H1 (cell line): Measurements from ENCODE around the gene MYO5B. TPM values are rescaled to one million over a fixed set of nuclear protein-coding genes. Genes with fewer than 3 reads are reported as not detected.

ENCODE experiments used
- ATF3 ChIP-seq: IDR thresholded peaks from 2 replicates; pipeline ENCODE4 v1.6.1; 2011; ENCODE audit warnings: low read depth, mild to moderate bottlenecking, low read length; ENCODE audit not compliant: insufficient read depth
- BCL11A ChIP-seq, 2 experiments: IDR thresholded peaks; one replicate each; pipeline ENCODE4 v1.6.1; 2011; ENCODE audit warnings: low read depth in 2 of 2, low read length in 2 of 2, mild to moderate bottlenecking in 2 of 2
- BRCA1 ChIP-seq: IDR thresholded peaks from 2 replicates; pipeline ENCODE4 v1.6.1; 2012; ENCODE audit warnings: low read depth, low read length, improper control_type of control experiment
- CHD1 ChIP-seq: IDR thresholded peaks from 2 replicates; pipeline ENCODE4 v1.6.1; 2012; ENCODE audit warnings: low read depth, low read length, improper control_type of control experiment
- CHD7 ChIP-seq: fragments of 300-600 bp; sonication (generic); IDR thresholded peaks from 2 replicates; pipeline ENCODE4 v1.7.1; 2012; ENCODE audit warnings: low read length, moderate library complexity, mild to moderate bottlenecking, inconsistent platforms; ENCODE audit not compliant: insufficient replicate concordance
- FOSL1 ChIP-seq: IDR thresholded peaks from 2 replicates; pipeline ENCODE4 v1.6.1; 2011; ENCODE audit warnings: mild to moderate bottlenecking, low read depth, low read length, moderate library complexity; ENCODE audit not compliant: insufficient read depth
- JUND ChIP-seq: IDR thresholded peaks from 2 replicates; pipeline ENCODE4 v1.6.1; 2011; ENCODE audit warnings: mild to moderate bottlenecking, improper control_type of control experiment, low read length
- SIN3A ChIP-seq, 2 experiments: IDR thresholded peaks in 1 of 2; conservative IDR thresholded peaks in 1 of 2; 2 replicates each; pipeline ENCODE4 v1.6.1; 2011 to 2012; ENCODE audit warnings: low read length in 2 of 2, improper control_type of control experiment in 1 of 2, low read depth in 1 of 2, mild to moderate bottlenecking in 1 of 2
- SP2 ChIP-seq: IDR thresholded peaks from 2 replicates; pipeline ENCODE4 v1.6.1; 2012; ENCODE audit warnings: mild to moderate bottlenecking, low read length, inconsistent platforms
- TCF12 ChIP-seq: IDR thresholded peaks from 2 replicates; pipeline ENCODE4 v1.6.1; 2011; ENCODE audit warnings: low read depth, mild to moderate bottlenecking, low read length
- polyA plus RNA-seq, 7 experiments: library from polyadenylated mRNA; depleted of rRNA in 3 of 7; stranded (reverse) in 5 of 7; unstranded in 2 of 7; fragments of >200 nt in 5 of 7; fragments of 200-250 nt in 2 of 7; gene quantifications; 1 replicate in 5 of 7; 2 replicates in 1 of 7; 4 replicates in 1 of 7; pipeline versions ENCODE4 v1.2.1 to v1.2.3, GENCODE V29; 2011 to 2013; ENCODE audit warnings: missing spikeins in 2 of 7, mixed read lengths in 2 of 7
- total RNA-seq: library from RNA; stranded (reverse); fragmentation: NEBNext Ultra II Directional; extraction: Animal tissue kit (Norgen Biotek cat#: 25700); gene quantifications from 2 replicates; pipeline ENCODE4 v1.2.1, GENCODE V29; 2021

Gene MYO5B
- total and polyA plus RNA-seq, 2 of the 8 experiments (the other 6 are each of a cell fraction or from before 2014, with no cell fraction given), result 6.4 to 7.7 TPM

- TF ChIP-seq JUND (no peak), CHD1 (no peak), SP2 (no peak), SIN3A (conservative IDR thresholded peaks at IDR 0.05 in 1 of 2, IDR thresholded peaks at IDR 0.05 in 1 of 2; ENCODE audit: low read depth in 1 of 2, low read length in 2 of 2) (no peak), BRCA1 (no peak), BCL11A (IDR thresholded peaks at IDR 0.05; ENCODE audit: low read depth in 2 of 2, low read length in 2 of 2) (no peak), ATF3 (no peak), CHD7 (no peak), FOSL1 (no peak), TCF12 (no peak)
- TF ChIP-seq, all 59 proteins: peak for 0
Measured at GRCh38 chr18:50033004-50033403, 161.9 kb downstream of the MYO5B start (continued).
